AG08396 (cell line): ENCODE measurements around the gene CRIP2.

Experiments used
- DNase-seq: peaks from one replicate; pipeline ENCODE4 v3.0.0; 2012; ENCODE audit warnings: low spot score, mixed read lengths

CRIP2 gene

DNA sequence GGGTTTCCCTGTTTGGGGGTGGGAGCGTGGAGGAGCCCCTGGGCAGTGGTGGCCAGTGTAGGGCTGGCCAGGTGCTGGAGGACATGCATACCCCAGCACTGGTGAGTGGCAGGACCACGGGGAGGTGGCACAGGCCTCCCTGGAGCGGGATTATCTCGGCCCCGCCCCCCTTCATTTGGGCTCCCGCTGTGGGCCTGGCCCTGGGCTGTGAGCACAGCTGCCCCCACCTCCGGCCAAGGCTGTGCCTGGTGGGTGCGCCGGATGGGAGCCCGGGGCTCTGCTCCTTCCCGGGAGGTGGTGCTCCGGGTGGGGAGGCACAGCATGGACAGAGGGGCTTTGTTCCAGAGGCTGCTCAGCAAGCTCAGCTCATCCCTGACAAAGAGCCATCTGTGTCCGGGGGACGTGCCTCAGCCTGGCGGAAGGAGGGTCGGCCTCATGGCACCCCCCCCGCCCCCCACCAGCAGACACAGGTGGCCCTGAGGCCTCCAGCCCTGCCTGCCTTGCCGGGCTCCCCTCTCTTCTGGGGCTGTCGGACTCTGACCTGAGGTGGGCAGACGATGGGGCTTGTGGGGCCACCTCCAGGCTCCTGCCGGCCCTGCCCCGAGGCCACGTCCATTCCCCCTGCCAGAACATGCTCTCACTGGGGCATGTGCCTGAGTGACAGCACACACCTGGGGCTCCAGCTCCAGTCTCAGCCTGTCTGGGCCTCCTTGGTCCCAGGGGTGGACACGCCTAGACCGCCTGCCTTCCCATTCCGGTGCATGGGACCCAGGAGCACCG, 24.8 kb downstream of the CRIP2 start:
- DNase-seq, result no peak

DNA sequence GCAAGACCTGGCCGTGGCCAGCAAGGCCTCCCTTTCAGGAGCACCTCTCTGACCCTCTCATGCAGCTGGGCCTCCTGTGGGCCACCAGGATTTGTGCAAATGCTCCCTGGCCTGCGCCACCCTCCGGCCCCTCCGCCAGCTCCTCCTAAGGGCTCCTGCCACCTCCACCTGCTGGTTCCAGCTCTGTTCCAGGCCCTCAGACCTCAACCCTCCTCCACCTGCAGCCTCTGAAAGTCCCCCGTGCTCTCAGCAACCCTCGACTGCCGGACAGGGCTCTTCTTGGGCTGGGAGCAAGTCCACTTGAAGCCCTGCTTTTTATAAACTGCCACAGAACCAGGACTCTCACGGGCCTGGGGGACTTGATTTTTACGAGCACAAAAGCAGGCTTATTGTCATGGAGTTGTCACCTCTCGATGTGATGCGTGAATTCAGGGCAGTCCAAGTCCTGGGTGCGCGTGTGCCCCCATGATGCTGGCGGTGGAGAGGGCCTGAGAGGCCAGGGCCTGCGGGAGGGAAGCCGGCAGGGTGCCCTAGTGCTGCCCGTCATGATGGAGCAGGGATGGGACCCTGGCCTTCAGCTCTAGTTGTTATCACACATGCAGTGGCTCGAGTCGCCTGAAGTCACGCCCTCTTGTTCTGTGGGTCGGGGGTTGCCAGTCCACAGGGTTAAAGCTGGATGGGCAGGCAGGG, 25.6 kb downstream of the CRIP2 start:
- DNase-seq, result no peak

GRCh38 chr14:105500726-105501101, 26.1 kb downstream of the CRIP2 start:
- no peak for DNase-seq

DNA sequence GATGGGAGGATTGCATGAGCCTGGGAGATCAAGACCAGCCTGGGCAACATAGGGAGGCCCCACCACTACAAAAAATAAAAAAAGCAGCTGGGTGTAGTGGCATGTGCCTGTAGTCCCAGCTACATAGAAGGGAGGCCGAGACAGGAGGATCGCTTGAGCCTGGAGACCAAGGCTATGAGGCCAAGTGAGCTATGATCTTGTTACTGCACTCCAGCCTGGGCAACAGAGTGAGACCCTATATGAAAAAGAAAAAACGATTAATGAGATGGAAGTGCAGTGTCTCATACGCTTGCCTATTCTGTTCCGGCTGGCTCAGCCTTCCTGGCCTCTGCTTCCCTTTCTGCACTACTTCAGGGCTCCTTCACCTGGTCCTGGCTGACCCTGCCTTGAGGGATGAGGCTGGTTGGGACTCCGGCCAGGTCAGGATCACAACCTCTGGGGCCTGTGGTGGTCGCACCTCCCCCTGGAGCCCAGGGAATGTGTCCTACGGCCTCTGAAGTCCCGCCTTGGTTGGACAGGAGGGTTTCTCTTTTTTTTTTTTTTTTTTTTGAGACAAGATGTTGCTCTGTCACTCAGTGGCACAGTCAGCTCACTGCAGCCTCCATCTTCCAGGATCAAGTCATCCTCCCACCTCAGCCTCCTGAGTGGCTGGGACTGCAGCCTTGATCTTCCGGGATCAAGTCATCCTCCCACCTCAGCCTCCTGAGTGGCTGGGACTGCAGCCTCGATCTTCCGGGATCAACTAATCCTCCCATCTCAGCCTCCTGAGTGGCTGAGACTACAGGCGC, 27.1 kb downstream of the CRIP2 start:
- no peak for DNase-seq

GRCh38 chr14:105502446-105503295, 28.1 kb downstream of the CRIP2 start:
- no peak for DNase-seq

DNA sequence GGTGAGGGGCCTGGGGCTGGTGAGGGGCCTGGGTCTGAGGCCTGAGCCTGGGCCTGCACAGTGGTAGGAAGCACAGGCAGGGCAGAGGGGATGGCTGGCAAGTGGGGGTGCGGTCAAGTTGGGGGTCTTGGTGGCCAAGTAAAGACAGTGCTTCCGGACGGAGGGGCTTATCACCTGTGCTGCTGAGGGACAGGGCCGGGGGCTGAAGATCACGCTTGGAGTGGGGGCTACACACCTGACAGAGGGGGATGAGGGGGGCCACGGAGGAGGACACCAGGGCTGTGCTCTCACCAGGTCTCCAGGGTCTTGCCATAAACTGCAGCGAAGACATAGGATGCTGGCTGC, 28.6 kb downstream of the CRIP2 start:
- no peak for DNase-seq

GRCh38 chr14:105503935-105504692, 29.5 kb downstream of the CRIP2 start:
- DNase-seq, result no peak

DNA sequence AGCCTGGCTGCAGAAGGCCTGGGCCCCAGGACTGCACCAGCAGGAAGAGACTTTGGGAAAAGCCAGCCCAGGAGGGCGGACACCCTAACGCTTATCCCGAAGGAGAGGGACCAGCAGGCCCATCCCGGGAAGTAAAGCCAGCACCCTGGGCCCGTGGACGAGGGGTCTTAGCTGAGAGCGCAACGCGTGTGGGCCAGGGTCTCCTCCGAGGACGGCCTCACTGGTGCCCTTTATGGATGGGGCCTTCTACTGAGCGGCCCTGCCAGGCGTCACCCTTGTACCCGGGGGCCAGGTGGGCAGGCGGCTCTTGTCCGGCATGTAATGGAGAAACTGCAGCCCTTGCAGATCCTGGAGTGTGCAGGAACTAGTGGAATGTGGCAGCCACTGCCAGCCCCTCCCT, 30.5 kb downstream of the CRIP2 start:
- DNase-seq, result no peak

DNA sequence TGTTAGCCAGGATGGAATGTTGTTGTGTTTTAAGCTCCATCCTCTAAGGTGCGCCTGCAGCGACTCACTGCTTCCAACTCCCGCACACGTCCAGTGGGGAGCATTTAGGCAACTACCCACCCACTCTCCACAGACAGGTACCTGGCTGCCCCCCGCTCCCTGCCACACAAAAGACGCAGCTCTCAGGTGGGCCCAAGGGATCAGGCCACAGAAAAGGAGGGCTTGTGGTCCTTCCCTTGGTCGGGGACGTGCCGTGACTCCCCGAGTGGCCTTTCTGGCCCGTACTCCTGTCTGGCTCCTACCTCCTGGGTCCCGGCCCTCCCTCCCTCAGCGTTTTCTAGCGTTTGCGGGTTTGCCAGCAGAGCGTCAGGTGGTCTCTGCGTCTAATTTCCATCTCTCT, 32.6 kb downstream of the CRIP2 start:
- no peak for DNase-seq

DNA sequence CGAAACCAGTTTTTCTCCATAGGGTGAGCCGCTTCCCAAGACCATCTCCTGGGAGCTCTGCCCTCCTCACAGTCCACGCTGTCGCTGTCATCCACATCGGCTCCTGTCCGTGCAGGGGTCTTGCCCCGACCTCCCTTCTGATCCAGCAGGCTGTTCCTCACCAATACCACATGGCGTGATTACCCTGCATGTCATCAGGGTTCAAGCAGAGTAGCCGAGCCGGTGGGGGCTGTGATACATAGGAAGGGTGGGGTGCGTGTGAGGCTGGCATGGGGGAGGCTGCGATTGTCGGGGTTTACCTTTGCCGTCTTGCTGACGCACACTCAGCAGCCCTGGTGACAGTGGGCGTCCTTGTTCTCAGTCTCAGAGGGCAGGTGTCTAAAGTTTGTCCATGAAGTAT, 33.4 kb downstream of the CRIP2 start:
- no peak for DNase-seq

- DNase-seq, result no peak
Observed at GRCh38 chr14:105508601-105509000, 34.0 kb downstream of the CRIP2 start.

DNA sequence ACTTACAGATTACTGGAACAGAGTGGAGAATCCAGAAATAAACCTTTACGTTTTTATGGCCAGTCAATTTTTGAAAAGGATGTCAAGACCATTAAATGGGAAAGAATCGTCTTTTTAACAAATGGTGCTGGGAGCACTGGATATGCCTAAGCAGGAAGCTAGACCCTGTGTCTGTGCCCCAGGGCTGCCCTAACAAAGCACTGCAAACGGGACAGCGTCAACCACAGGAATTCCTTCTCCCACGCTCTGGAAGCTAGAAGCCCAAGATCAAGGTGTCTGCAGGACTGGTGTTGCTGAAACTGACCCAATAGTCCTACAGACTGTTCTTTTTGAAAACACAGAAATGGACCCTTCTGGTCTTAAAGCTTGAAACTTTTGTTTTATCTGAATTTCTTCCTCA, 42.5 kb downstream of the CRIP2 start:
- DNase-seq, result no peak

DNA sequence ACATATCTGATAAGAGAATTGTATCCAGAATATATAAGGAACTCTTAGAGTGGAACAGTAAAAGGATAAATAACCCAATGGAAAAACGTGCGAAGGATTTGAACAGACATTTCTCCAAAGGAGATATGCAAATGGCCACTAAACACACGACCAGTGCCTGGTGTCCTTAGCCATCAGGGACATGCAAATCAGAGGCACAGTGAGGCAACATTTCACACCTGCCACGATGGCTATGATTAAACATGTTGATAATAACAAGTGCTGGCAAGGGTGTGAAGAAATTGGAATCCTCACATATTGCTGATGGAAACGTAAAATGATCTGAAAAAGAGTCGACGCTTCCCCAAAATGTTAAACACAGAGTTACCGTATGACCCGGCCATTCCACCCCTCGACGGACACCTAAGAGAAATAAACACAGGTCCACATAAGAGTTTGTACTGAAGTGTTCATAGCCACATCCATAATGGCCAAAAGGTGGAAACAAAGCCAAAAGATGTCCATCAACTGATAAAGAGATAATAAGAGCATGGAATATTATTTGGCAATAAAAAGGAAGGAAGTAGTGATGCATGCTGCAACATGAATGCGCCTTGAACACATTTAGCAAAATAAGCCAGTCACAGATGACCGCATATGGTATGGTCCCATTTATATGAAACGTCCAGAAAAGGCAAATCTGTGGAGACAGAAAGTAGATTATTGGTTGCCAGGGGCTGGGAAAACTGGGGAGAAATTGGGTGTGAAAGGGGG, 45.5 kb downstream of the CRIP2 start:
- no peak for DNase-seq

GRCh38 chr14:105525326-105525725, 50.7 kb downstream of the CRIP2 start:
- DNase-seq, result no peak

DNA sequence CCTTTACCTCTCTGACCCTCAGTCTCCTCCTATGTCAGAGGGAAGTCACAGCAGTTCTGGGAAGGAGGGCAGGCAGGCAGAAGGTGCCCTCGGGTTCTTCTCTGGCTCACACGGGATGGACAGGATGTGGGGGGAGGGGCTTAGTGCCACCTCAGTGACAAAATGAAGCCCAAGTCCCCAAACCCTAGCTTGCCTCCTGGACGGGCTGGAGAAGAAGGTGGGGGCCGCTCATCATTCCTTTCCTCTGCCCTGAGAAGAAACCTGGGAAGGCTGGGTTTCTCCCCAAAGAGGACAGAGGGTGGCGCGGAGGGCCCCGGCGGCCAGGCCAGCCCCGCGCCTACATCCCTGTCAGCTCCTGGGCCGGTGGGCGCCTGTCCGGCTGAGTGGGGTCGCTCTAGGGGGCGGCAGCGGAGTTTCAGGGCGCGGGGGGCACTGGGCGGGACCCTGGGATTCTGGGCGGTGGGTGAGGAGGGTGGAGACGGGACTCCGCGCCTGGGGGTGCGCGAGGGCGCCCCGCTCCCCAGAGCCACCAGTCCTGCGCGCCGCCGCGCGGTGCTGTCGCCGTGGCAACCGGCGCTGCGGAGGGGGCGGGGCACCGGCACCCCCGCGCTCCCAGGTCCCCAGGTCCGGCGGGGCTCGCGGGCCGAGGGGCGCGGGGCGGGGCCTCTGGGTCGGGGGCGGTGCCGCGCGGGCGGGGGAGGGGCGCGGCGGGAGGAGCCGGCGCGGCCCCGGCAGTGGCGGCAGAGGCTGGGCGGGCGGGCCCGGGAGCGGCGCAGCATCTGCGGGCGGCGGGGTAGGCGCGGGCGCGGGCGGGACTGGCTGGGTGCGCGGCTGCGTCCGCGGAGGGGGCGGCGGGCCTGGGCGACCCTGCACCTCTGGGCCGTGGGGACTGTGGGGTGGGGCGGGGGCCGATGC, 51.5 kb downstream of the CRIP2 start, which contains the start of gene TMEM121:
Gene TMEM121 (plus strand): TSS at position 723 of the 915 bp plus-strand sequence. CDS start 2,252 bp downstream, outside the sequence.
- peak; percentile 76 for DNase-seq

GRCh38 chr14:105526776-105527380, 52.3 kb downstream of the CRIP2 start:
- DNase-seq, result no peak

GRCh38 chr14:105527381-105527825, 52.8 kb downstream of the CRIP2 start:
- DNase-seq, result no peak

DNA sequence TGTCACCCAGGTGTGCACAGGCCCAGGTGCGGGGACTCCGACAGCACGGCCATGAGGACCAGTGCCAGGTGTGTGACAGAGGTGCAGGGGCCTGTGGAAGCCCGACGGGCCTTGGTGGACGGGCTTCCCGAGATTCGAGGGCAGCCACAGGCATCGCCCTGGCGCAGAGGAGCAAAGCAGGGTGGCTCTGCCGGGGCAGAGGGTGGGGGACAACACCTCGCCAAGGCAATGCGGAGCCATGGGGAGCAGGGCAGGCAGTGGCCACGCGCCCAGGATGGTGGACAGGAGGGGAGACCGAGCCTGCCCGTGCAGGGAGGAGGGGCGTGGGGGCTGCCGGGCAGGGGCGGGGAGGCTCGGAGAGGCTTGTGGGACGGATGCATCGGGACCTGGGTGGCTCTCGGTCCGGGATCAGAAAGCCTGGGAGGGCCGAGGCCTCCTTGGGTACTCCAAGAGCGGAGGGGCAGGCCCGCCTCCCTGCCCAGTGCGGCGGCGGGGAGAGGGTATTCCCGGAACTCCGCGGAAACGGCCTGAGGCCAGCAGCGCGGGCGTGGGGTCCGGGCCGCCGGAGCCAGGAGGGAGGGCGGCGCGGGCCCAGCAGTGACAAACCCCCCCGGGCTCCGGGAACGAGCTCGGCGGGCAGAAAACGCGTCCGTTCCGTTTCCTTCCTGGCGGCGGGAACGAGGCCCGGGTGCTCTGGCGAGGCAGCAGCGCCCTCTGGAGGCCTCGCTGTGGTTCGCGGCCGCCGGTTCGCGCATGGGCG, 53.4 kb downstream of the CRIP2 start:
- DNase-seq, result peak; percentile 98
